HEK293 (cell line): ENCODE results near the gene SMAD7.

ENCODE experiments used
- CTCF ChIA-PET: fragments of 350-600 bp; formaldehyde crosslinking; extraction: SDS; loops from one replicate; lab custom pipeline; 2021; ENCODE audit warnings: antibody characterized with exemption; lab: Yijun Ruan, JAX
- POLR2A ChIA-PET: fragments of 300-600 bp; formaldehyde crosslinking; extraction: SDS; loops from one replicate; lab custom pipeline; 2020; ENCODE audit warnings: antibody characterized with exemption, inconsistent platforms; lab: Yijun Ruan, JAX
- H3K27ac ChIP-seq: fragments of 200-500 bp; sonication (Bioruptor generic); 2 replicates; pipeline ENCODE4 v1.5.1; 2014; ENCODE audit warnings: low read depth, low read length, control low read depth, inconsistent platforms; ENCODE audit errors: extremely low read depth
- H3K36me3 ChIP-seq, 2 experiments: fragments of 200-500 bp in 1 of 2; sonication (Bioruptor generic) in 1 of 2; 1 replicate in 1 of 2; 2 replicates in 1 of 2; pipeline ENCODE4 v1.5.1; 2014 to 2017; ENCODE audit warnings: inconsistent platforms in 2 of 2, low read length in 2 of 2; ENCODE audit not compliant: control insufficient read depth in 2 of 2, insufficient read depth in 1 of 2
- H3K4me1 ChIP-seq: fragments of 200-500 bp; sonication (Bioruptor generic); 2 replicates; pipeline ENCODE4 v1.5.1; 2014; ENCODE audit warnings: mild to moderate bottlenecking, low read length, inconsistent platforms; ENCODE audit not compliant: control insufficient read depth, insufficient read depth
- H3K4me3 ChIP-seq: 2 replicates; pipeline ENCODE4 v1.5.1; 2011; ENCODE audit warnings: low read depth, mild to moderate bottlenecking, control low read depth, low read length, moderate library complexity
- H3K9me3 ChIP-seq: fragments of 200-500 bp; sonication (Bioruptor generic); 2 replicates; pipeline ENCODE4 v1.5.1; 2014; ENCODE audit warnings: low read depth, low read length, inconsistent platforms; ENCODE audit not compliant: control insufficient read depth, insufficient read depth
- MYNN ChIP-seq: fragments of 450-650 bp; formaldehyde crosslinking; IDR thresholded peaks from 2 replicates; pipeline ENCODE4 v1.5.1; 2016; ENCODE audit warnings: missing biosample characterization, missing genetic modification characterization, borderline replicate concordance
- SETDB1 ChIP-seq: IDR thresholded peaks from one replicate; pipeline ENCODE4 v1.6.1; 2017; ENCODE audit warnings: mild to moderate bottlenecking, low read length, moderate library complexity, mixed read lengths; ENCODE audit not compliant: insufficient read length
- YY1 ChIP-seq: fragments of 450-650 bp; formaldehyde crosslinking; IDR thresholded peaks from 2 replicates; pipeline ENCODE4 v1.5.1; 2018; ENCODE audit warnings: missing biosample characterization, missing genetic modification characterization
- YY2 ChIP-seq: fragments of 450-650 bp; formaldehyde crosslinking; IDR thresholded peaks from 2 replicates; pipeline ENCODE4 v1.5.1; 2016; ENCODE audit warnings: missing biosample characterization, missing genetic modification characterization
- ZBTB8A ChIP-seq: fragments of 450-650 bp; formaldehyde crosslinking; IDR thresholded peaks from 2 replicates; pipeline ENCODE4 v1.5.1; 2016; ENCODE audit warnings: missing biosample characterization, missing genetic modification characterization
- ZNF10 ChIP-seq: fragments of 450-650 bp; formaldehyde crosslinking; IDR thresholded peaks from 2 replicates; pipeline ENCODE4 v1.5.1; 2017; ENCODE audit warnings: missing biosample characterization, missing genetic modification characterization
- ZNF112 ChIP-seq: fragments of 450-650 bp; formaldehyde crosslinking; IDR thresholded peaks from 2 replicates; pipeline ENCODE4 v1.5.0; 2017; ENCODE audit warnings: missing biosample characterization, missing genetic modification characterization
- ZNF133 ChIP-seq: fragments of 450-650 bp; formaldehyde crosslinking; IDR thresholded peaks from 2 replicates; pipeline ENCODE4 v1.5.1; 2016; ENCODE audit warnings: missing biosample characterization, missing genetic modification characterization
- ZNF140 ChIP-seq: fragments of 450-650 bp; formaldehyde crosslinking; IDR thresholded peaks from 2 replicates; pipeline ENCODE4 v1.5.1; 2016; ENCODE audit warnings: missing biosample characterization, missing genetic modification characterization
- ZNF169 ChIP-seq: fragments of 450-650 bp; formaldehyde crosslinking; IDR thresholded peaks from 2 replicates; pipeline ENCODE4 v1.5.1; 2016; ENCODE audit warnings: missing biosample characterization, missing genetic modification characterization
- ZNF248 ChIP-seq: fragments of 450-650 bp; formaldehyde crosslinking; IDR thresholded peaks from 2 replicates; pipeline ENCODE4 v1.5.1; 2017; ENCODE audit warnings: missing biosample characterization, missing genetic modification characterization
- ZNF354C ChIP-seq: fragments of 450-650 bp; formaldehyde crosslinking; IDR thresholded peaks from 2 replicates; pipeline ENCODE4 v1.5.1; 2016; ENCODE audit warnings: missing biosample characterization, missing genetic modification characterization, low read depth, borderline replicate concordance
- ZNF404 ChIP-seq: fragments of 450-650 bp; formaldehyde crosslinking; IDR thresholded peaks from 2 replicates; pipeline ENCODE4 v1.5.1; 2017; ENCODE audit warnings: missing biosample characterization, missing genetic modification characterization
- ZNF548 ChIP-seq: fragments of 450-650 bp; formaldehyde crosslinking; IDR thresholded peaks from 2 replicates; pipeline ENCODE4 v1.5.1; 2016; ENCODE audit warnings: missing biosample characterization, missing genetic modification characterization
- ZNF558 ChIP-seq: fragments of 450-650 bp; formaldehyde crosslinking; IDR thresholded peaks from 2 replicates; pipeline ENCODE4 v1.5.1; 2016; ENCODE audit warnings: missing biosample characterization, missing genetic modification characterization
- ZNF623 ChIP-seq: fragments of 450-650 bp; formaldehyde crosslinking; IDR thresholded peaks from 2 replicates; pipeline ENCODE4 v1.5.1; 2016; ENCODE audit warnings: missing biosample characterization, missing genetic modification characterization
- ZNF747 ChIP-seq: fragments of 450-650 bp; formaldehyde crosslinking; IDR thresholded peaks from 2 replicates; pipeline ENCODE4 v1.5.1; 2016; ENCODE audit warnings: missing biosample characterization, missing genetic modification characterization
- TF ChIP-seq, protein P1 (sequence below): fragments of 450-650 bp; formaldehyde crosslinking; IDR thresholded peaks from 2 replicates; pipeline ENCODE4 v1.5.1; 2016; ENCODE audit warnings: missing biosample characterization, missing genetic modification characterization, borderline replicate concordance
- TF ChIP-seq, protein P2 (sequence below): fragments of 450-650 bp; formaldehyde crosslinking; IDR thresholded peaks from 2 replicates; pipeline ENCODE4 v1.5.1; 2016; ENCODE audit warnings: missing biosample characterization, missing genetic modification characterization
- TF ChIP-seq, protein P3 (sequence below): fragments of 450-650 bp; formaldehyde crosslinking; IDR thresholded peaks from 2 replicates; pipeline ENCODE4 v1.5.1; 2016; ENCODE audit warnings: missing biosample characterization, missing genetic modification characterization

The SMAD7 gene

DNA sequence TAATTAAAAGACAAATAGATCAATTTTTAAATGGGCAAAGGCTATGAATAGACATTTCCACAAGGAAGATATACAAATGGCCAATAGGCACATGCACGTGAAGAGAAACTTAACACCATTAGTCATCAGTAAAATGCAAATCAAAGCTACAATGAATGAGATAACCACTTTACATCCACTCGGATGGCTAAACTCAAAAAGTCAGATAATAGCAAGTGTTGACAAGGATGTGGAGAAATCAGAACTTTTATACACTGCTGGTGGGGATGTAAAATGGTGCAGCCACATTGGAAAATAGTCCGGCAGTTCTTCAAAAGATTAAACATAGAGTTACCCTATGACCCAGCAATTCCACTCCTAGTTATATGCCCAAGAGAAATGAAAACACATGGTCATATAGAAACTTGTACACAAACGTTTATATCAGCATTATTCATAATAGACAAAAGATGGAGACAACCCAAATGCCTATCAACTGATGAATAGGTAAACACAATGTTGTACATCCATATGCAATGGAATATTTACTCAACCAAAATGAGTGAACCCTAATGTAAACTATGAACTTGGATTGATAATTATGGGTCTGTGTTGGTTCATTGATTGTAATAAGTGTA is 51.1 kb downstream of the SMAD7 start:
- H3K36me3 ChIP-seq = no peaks in the 10 kb centered on the region
- TF ChIP-seq ZNF10 (tag by site-specific recombination) = 0 out of 2 replicates have a peak, but pooled peaks have one; percentile 23
- TF ChIP-seq SETDB1 = peak; percentile 23
- peak; percentile 92 for TF ChIP-seq ZNF140 (tag by site-specific recombination)
- TF ChIP-seq YY1 (tag by site-specific recombination) = no peak
- TF ChIP-seq, protein P1, sequence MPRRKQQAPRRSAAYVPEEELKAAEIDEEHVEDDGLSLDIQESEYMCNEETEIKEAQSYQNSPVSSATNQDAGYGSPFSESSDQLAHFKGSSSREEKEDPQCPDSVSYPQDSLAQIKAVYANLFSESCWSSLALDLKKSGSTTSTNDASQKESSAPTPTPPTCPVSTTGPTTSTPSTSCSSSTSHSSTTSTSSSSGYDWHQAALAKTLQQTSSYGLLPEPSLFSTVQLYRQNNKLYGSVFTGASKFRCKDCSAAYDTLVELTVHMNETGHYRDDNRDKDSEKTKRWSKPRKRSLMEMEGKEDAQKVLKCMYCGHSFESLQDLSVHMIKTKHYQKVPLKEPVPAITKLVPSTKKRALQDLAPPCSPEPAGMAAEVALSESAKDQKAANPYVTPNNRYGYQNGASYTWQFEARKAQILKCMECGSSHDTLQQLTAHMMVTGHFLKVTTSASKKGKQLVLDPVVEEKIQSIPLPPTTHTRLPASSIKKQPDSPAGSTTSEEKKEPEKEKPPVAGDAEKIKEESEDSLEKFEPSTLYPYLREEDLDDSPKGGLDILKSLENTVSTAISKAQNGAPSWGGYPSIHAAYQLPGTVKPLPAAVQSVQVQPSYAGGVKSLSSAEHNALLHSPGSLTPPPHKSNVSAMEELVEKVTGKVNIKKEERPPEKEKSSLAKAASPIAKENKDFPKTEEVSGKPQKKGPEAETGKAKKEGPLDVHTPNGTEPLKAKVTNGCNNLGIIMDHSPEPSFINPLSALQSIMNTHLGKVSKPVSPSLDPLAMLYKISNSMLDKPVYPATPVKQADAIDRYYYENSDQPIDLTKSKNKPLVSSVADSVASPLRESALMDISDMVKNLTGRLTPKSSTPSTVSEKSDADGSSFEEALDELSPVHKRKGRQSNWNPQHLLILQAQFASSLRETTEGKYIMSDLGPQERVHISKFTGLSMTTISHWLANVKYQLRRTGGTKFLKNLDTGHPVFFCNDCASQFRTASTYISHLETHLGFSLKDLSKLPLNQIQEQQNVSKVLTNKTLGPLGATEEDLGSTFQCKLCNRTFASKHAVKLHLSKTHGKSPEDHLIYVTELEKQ (tag by site-specific recombination) = no peak
- TF ChIP-seq ZNF112 = no peak
- TF ChIP-seq, protein P2, sequence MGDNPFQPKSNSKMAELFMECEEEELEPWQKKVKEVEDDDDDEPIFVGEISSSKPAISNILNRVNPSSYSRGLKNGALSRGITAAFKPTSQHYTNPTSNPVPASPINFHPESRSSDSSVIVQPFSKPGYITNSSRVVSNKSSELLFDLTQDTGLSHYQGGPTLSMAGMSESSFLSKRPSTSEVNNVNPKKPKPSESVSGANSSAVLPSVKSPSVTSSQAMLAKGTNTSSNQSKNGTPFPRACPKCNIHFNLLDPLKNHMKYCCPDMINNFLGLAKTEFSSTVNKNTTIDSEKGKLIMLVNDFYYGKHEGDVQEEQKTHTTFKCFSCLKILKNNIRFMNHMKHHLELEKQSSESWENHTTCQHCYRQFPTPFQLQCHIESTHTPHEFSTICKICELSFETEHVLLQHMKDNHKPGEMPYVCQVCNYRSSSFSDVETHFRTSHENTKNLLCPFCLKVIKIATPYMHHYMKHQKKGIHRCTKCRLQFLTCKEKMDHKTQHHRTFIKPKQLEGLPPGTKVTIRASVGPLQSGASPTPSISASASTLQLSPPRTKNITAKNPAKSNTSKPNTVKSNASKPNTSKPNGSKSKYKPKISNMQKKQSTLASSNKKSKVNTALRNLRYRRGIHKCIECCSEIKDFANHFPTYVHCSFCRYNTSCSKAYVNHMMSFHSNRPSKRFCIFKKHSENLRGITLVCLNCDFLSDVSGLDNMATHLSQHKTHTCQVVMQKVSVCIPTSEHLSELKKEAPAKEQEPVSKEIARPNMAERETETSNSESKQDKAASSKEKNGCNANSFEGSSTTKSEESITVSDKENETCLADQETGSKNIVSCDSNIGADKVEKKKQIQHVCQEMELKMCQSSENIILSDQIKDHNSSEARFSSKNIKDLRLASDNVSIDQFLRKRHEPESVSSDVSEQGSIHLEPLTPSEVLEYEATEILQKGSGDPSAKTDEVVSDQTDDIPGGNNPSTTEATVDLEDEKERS (tag by site-specific recombination) = peak; percentile 81; the same call in 1 of the 2 replicates
- H3K27ac ChIP-seq = no peak overlapping the region
- H3K4me1 ChIP-seq = peaks cover 14% of the 10 kb centered on the region
- H3K9me3 ChIP-seq = no peaks in the 10 kb centered on the region
- POLR2A ChIA-PET = no interaction called here
- CTCF ChIA-PET = interaction anchor here (0.6 to 1.2 kb wide), 4 partner anchors 10 to 1674 kb away, joined by 3 to 4 read pairs (median 4); no protein-coding TSS in a partner anchor
- H3K4me3 ChIP-seq = no peak overlapping the region

DNA sequence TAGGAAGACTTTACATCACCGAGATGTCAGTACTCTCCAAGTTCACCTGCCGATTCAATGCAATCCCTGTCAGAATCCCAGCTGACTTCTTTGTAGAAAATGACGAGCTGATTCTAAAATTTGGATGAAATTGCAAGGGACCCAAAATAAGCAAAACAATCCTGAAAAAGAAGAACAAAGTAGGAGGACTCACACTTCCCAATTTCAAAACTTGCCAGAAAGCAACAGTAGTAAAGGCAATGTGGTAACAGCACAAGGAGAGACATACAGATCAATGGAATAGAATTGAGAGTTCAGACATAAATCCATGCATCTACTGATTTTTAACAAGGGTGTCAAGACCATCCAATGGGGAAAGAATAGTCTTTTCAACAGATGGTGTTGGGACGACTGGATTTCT is 52.2 kb downstream of the SMAD7 start:
- CTCF ChIA-PET = interaction anchor here (1.3 kb wide), 1 partner anchor 27 kb away, joined by 3 read pairs; no protein-coding TSS in a partner anchor
- POLR2A ChIA-PET = interaction anchor here (1.8 kb wide), 1 partner anchor 17 kb away, joined by 4 read pairs; no protein-coding TSS in a partner anchor
- Histone ChIP-seq H3K36me3 (no peaks in the 10 kb centered on the region), H3K4me3 (no peak overlapping the region), H3K4me1 (peaks cover 14% of the 10 kb centered on the region), H3K27ac (no peak overlapping the region), H3K9me3 (no peaks in the 10 kb centered on the region)
- TF ChIP-seq ZNF404 (tag by site-specific recombination) = no peak
- TF ChIP-seq ZNF747 (tag by site-specific recombination) = no peak
- no peak for TF ChIP-seq ZNF623
- no peak for TF ChIP-seq ZNF558 (tag by site-specific recombination)
- no peak for TF ChIP-seq ZNF248 (tag by site-specific recombination)
- TF ChIP-seq MYNN (tag by site-specific recombination) = no peak
- TF ChIP-seq ZNF133 (tag by site-specific recombination) = no peak
- TF ChIP-seq, protein P3, sequence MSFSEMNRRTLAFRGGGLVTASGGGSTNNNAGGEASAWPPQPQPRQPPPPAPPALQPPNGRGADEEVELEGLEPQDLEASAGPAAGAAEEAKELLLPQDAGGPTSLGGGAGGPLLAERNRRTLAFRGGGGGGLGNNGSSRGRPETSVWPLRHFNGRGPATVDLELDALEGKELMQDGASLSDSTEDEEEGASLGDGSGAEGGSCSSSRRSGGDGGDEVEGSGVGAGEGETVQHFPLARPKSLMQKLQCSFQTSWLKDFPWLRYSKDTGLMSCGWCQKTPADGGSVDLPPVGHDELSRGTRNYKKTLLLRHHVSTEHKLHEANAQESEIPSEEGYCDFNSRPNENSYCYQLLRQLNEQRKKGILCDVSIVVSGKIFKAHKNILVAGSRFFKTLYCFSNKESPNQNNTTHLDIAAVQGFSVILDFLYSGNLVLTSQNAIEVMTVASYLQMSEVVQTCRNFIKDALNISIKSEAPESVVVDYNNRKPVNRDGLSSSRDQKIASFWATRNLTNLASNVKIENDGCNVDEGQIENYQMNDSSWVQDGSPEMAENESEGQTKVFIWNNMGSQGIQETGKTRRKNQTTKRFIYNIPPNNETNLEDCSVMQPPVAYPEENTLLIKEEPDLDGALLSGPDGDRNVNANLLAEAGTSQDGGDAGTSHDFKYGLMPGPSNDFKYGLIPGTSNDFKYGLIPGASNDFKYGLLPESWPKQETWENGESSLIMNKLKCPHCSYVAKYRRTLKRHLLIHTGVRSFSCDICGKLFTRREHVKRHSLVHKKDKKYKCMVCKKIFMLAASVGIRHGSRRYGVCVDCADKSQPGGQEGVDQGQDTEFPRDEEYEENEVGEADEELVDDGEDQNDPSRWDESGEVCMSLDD (tag by site-specific recombination) = no peak
- TF ChIP-seq ZNF169 (tag by site-specific recombination) = no peak
- TF ChIP-seq ZBTB8A (tag by site-specific recombination) = no peak
- no peak for TF ChIP-seq ZNF548 (tag by site-specific recombination)
- no peak for TF ChIP-seq ZNF354C (tag by site-specific recombination)
- no peak for TF ChIP-seq YY2
